Measurements from ENCODE around the gene DUSP8. TPM values are rescaled to one million over a fixed set of nuclear protein-coding genes. Genes with fewer than 3 reads are reported as not detected.

Gene DUSP8
- total RNA-seq, 1 donor from 2014 or later: 8.4 TPM

- Mint-ChIP-seq H3K36me3 (no peaks in the 10 kb centered on the region), H3K4me3 (no peak overlapping the region), H3K27me3 (peaks cover under 1% of the 10 kb centered on the region), H3K27ac (no peak overlapping the region), H3K9me3 (no peaks in the 10 kb centered on the region), H3K4me1 (ENCODE audit: unreplicated experiment) (no peaks in the 10 kb centered on the region)
- peak; percentile 22 for TF ChIP-seq CTCF (conservative IDR thresholded peaks at IDR 0.05)
- DNase-seq (ENCODE audit: extremely low spot score, unreplicated experiment): peak; percentile 70
These were observed 8.2 kb downstream of the DUSP8 start for GRCh38 chr11:1563697-1564534.

GRCh38 chr11:1563149-1563638 is 8.9 kb downstream of the DUSP8 start:
- Mint-ChIP-seq H3K36me3 (no peaks in the 10 kb centered on the region), H3K9me3 (no peaks in the 10 kb centered on the region), H3K4me3 (no peak overlapping the region), H3K4me1 (ENCODE audit: unreplicated experiment) (no peaks in the 10 kb centered on the region), H3K27ac (no peak overlapping the region), H3K27me3 (no peaks in the 10 kb centered on the region)
- no peak for TF ChIP-seq CTCF (conservative IDR thresholded peaks at IDR 0.05)
- DNase-seq (ENCODE audit: extremely low spot score, unreplicated experiment): peak; percentile 68

GRCh38 chr11:1562469-1563148 is 9.5 kb downstream of the DUSP8 start:
- H3K27ac Mint-ChIP-seq: no peak overlapping the region
- no peaks in the 10 kb centered on the region for H3K4me1 Mint-ChIP-seq (ENCODE audit: unreplicated experiment)
- no peaks in the 10 kb centered on the region for H3K36me3 Mint-ChIP-seq
- no peak overlapping the region for H3K4me3 Mint-ChIP-seq
- no peaks in the 10 kb centered on the region for H3K27me3 Mint-ChIP-seq
- TF ChIP-seq CTCF (conservative IDR thresholded peaks at IDR 0.05): no peak
- DNase-seq (ENCODE audit: extremely low spot score, unreplicated experiment): no peak
- H3K9me3 Mint-ChIP-seq: no peaks in the 10 kb centered on the region

GRCh38 chr11:1561955-1562354 is 10.1 kb downstream of the DUSP8 start:
- no peak overlapping the region for H3K27ac Mint-ChIP-seq
- DNase-seq (ENCODE audit: extremely low spot score, unreplicated experiment): no peak
- H3K27me3 Mint-ChIP-seq: no peaks in the 10 kb centered on the region
- no peak for TF ChIP-seq CTCF (conservative IDR thresholded peaks at IDR 0.05)
- no peaks in the 10 kb centered on the region for H3K4me1 Mint-ChIP-seq (ENCODE audit: unreplicated experiment)
- H3K9me3 Mint-ChIP-seq: no peaks in the 10 kb centered on the region
- no peaks in the 10 kb centered on the region for H3K36me3 Mint-ChIP-seq
- H3K4me3 Mint-ChIP-seq: no peak overlapping the region

GRCh38 chr11:1561266-1561665 is 10.8 kb downstream of the DUSP8 start:
- Mint-ChIP-seq H3K9me3 (no peaks in the 10 kb centered on the region), H3K27me3 (no peaks in the 10 kb centered on the region), H3K4me3 (no peak overlapping the region), H3K27ac (no peak overlapping the region), H3K36me3 (no peaks in the 10 kb centered on the region), H3K4me1 (ENCODE audit: unreplicated experiment) (no peaks in the 10 kb centered on the region)
- DNase-seq (ENCODE audit: extremely low spot score, unreplicated experiment): peak; percentile 68
- no peak for TF ChIP-seq CTCF (conservative IDR thresholded peaks at IDR 0.05)

Measured in type B pancreatic cell (in vitro differentiated cells).